Activated naive CD8-positive, alpha-beta T cell treated with anti-CD3 and anti-CD28 coated beads, Interleukin-2, amount 50 U/mL, for 24 hours (primary cell): ENCODE data around the gene SEMA4C.

ENCODE experiments used
- ATAC-seq: fragments of 150-1000 bp; cut with Tn5 transposase; one replicate; pipeline ENCODE4 v1.10.0; 2021
- DNase-seq: peaks from one replicate; pipeline ENCODE4 v3.0.0; 2021
- H3K27ac Mint-ChIP-seq: one replicate; pipeline ENCODE4 v1.8.0; 2021; ENCODE audit warnings: mild to moderate bottlenecking, mixed read lengths
- H3K27me3 Mint-ChIP-seq: one replicate; pipeline ENCODE4 v1.8.0; 2021; ENCODE audit warnings: mixed read lengths
- H3K36me3 Mint-ChIP-seq: one replicate; pipeline ENCODE4 v1.8.0; 2021; ENCODE audit warnings: low read depth, mixed read lengths
- H3K4me1 Mint-ChIP-seq: one replicate; pipeline ENCODE4 v1.8.0; 2021; ENCODE audit warnings: mixed read lengths
- H3K4me3 Mint-ChIP-seq: one replicate; pipeline ENCODE4 v1.8.0; 2021; ENCODE audit warnings: mild to moderate bottlenecking, moderate library complexity, mixed read lengths
- H3K9me3 Mint-ChIP-seq: one replicate; pipeline ENCODE4 v1.8.0; 2021; ENCODE audit warnings: mixed read lengths

The SEMA4C gene

DNA sequence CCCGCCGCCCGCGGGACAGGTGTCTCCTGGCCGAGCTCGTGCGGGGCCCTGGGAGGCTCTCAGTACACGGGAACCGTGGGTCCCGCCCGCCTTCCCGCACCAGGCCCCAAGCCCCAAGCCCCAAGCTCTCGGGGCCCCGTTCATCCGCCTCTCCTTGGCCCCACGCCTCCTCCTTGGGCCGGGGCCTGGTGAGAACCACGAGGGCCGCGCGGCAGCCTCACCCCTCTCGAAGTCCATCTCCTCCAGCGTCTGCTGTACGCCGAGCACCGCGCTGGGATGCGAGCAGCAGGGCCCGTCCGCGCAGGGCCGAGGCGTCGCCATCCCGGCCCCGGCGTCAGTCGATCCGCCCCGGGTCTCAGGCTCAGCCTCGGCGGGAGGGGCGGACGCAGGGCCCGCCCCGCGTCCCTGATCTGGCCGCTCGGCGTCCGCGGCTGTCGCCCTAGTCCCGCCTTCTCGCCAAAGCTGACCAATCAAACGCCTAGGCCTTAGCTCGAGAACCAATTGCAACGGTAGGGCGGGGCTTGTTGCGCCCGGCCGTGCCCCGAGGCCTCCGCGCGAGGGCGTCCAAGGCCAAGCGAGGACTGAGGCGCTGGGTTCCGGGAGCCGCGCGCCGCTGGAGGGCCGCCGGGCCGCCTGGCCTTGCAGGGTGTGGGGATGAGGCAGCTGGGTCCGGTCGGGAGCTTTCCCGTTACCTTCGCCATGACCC is 12.1 kb downstream of the SEMA4C start, which contains the start of gene ANKRD39:
Gene ANKRD39 (minus strand): TSS at position 350 of the 706 bp plus-strand sequence. CDS start 29 bp downstream, at position 321.
- H3K27ac Mint-ChIP-seq: peak within 1 kb of the TSS; percentile 81
- peak; percentile 95 for ATAC-seq
- peak; percentile 98 for DNase-seq
- H3K4me3 Mint-ChIP-seq: peak within 1 kb of the TSS; percentile 89
- no peaks in the 10 kb centered on the region for H3K9me3 Mint-ChIP-seq
- no peaks in the 10 kb centered on the region for H3K27me3 Mint-ChIP-seq
- peaks cover 9% of the 10 kb centered on the region for H3K36me3 Mint-ChIP-seq
- H3K4me1 Mint-ChIP-seq: peaks cover 31% of the 10 kb centered on the region

DNA sequence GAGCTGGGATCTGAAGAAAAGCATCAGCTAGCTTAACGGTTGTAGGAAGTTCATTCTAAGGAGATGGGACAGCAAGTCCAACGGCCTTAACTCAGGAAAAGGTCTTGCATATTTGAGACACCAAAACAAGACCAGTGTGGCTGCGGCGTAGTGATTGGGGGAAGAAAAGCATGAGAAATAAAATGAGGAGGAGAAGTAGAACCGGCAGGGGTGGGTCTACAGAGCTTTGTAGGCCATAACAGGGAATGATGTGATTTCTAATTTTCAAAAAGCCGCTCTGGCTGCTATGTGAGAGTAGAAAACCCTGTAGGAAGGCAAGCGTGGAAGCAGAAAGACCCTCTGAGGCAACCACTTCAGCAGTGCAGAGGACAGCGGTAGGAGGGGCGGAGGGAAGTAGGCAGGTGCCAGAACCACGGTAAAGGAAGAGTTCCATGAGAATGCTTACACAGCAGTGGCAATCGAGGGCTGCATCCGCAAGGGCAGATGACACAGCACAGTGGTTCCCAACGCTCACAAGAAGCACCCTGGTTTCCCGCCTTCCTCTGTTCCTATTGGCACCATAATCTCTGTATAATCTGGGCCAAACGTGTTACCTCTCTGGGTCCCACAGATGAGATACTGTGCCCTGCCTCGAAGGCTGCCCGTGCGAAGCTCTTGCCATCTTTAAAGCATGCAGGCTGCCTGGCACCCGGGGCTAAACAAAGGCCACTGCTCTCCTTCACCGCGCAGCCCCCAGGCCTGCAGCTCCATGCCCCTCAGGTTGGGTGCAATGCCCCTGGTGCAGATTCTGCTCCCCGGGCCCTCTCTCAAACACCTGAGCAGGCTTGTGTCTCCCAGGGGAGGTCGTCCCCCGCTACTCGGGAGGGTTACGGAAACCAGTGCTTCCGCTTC is 12.9 kb downstream of the SEMA4C start:
- Mint-ChIP-seq H3K4me3 (peak overlapping the region; percentile 89), H3K27me3 (no peaks in the 10 kb centered on the region), H3K36me3 (peaks cover 7% of the 10 kb centered on the region), H3K4me1 (peaks cover 31% of the 10 kb centered on the region), H3K9me3 (no peaks in the 10 kb centered on the region), H3K27ac (peak overlapping the region; percentile 78)
- DNase-seq (peak; percentile 34), ATAC-seq (no peak)

DNA sequence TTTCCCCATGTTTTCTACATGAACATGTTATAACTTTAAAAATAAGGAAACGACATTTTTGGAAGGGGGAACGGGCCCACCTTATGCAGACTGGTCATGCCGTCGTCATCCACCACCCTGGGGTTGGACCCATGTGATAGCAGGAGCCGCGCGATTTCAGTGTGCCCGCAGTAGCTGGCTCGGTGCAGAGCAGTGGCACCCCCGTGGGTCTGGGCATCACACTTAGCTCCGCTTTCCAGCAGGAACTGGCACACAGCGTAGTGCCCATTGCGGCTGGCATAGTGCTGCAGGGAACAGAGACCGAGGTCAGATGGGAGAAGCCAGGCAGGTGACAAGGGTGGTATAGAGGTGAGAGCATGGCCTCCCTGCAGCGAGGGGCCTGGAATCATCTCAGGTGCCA is 16.6 kb downstream of the SEMA4C start:
- Mint-ChIP-seq H3K9me3 (no peaks in the 10 kb centered on the region), H3K36me3 (peaks cover 13% of the 10 kb centered on the region), H3K27me3 (no peaks in the 10 kb centered on the region), H3K4me3 (no peak overlapping the region), H3K27ac (no peak overlapping the region), H3K4me1 (peaks cover 13% of the 10 kb centered on the region)
- DNase-seq (no peak), ATAC-seq (no peak)

DNA sequence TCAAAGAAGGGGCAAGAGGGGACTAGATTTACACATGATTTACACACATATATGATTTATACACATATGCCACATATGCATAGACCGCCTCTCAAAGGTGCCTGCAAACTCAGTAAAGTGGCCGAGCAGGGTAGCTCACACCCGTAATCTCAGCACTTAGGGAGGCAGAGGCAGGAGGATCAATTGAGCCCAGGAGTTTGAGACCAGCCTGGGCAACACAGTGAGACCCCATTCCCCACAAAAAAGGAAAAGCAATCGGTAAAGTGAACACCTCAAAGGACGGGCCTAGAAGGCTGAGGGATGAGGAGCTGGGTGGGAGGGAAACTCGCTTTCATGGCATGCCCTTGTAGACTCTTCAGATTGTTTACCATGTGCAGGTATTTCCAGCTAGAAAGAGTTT is 17.2 kb downstream of the SEMA4C start:
- Mint-ChIP-seq H3K4me1 (peaks cover 13% of the 10 kb centered on the region), H3K4me3 (no peak overlapping the region), H3K27ac (no peak overlapping the region), H3K27me3 (no peaks in the 10 kb centered on the region), H3K36me3 (peaks cover 15% of the 10 kb centered on the region), H3K9me3 (no peaks in the 10 kb centered on the region)
- DNase-seq (no peak), ATAC-seq (no peak)

DNA sequence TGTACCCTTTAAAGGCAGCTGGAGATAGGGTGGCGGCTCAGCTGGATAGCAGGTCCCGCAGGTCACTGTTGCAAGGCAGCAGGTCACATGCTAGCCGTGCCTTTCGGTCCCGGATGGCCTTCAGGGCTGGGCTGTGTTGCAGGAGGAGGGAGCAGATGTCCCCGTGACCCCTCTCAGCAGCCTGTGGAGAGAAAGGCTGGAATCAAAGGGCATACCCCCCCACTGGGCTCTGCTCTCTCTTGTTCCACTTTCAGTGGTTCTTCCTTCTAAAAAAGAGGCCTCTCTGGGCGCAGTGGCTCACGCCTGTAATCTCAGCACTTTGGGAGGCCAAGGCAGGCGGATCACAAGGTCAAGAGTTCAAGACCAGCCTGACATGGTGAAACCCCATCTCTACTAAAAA is 21.6 kb downstream of the SEMA4C start:
- Mint-ChIP-seq H3K4me1 (no peaks in the 10 kb centered on the region), H3K4me3 (no peak overlapping the region), H3K27ac (no peak overlapping the region), H3K9me3 (no peaks in the 10 kb centered on the region), H3K36me3 (peaks cover 17% of the 10 kb centered on the region), H3K27me3 (no peaks in the 10 kb centered on the region)
- no peak for ATAC-seq
- no peak for DNase-seq

DNA sequence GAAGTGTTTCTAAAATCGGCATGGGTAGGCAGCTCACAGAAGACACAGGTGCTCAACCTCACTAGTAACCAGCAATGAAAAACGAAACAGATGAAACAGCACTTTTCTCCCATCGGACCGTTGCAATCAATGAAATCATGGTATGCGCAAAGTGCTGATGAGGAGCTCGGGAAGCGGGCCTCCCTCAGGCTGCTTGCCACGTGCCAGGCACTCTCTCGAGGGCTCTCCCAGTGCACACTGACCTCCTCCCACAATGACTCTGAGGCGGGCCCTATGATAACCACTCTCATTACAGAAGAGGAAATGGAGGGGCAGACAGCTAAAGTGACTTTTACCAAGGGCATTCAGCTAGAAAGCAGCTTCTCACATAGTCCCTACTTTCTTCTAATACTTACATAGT is 22.3 kb downstream of the SEMA4C start:
- Mint-ChIP-seq H3K27ac (no peak overlapping the region), H3K36me3 (peaks cover 12% of the 10 kb centered on the region), H3K4me3 (no peak overlapping the region)

DNA sequence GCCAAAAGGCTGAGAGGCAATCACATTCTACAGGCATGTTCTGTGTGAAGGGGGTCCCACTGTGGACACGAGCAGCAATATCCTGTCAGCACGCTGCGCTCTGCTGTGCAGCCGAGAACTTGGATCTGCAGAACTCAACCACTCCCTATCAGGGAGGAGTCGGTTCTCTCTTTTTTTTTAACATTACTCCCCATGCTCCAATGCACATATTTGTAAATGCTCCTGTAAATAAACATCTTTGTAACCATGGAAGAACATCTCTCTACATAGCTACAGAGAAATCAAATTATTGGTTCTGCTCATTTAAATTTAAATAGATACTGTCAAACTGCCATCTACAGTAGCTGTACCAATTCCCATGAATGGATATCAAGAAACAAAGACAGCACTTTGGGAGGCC is 23.1 kb downstream of the SEMA4C start:
- H3K27ac Mint-ChIP-seq: no peak overlapping the region
- peaks cover 12% of the 10 kb centered on the region for H3K36me3 Mint-ChIP-seq
- DNase-seq (no peak), ATAC-seq (no peak)
- H3K27me3 Mint-ChIP-seq: no peaks in the 10 kb centered on the region
- no peak overlapping the region for H3K4me3 Mint-ChIP-seq
- no peaks in the 10 kb centered on the region for H3K4me1 Mint-ChIP-seq
- H3K9me3 Mint-ChIP-seq: no peaks in the 10 kb centered on the region

More for the DNA sequence above, 22.3 kb downstream of the SEMA4C start:
- ATAC-seq (no peak), DNase-seq (no peak)
- no peaks in the 10 kb centered on the region for H3K9me3 Mint-ChIP-seq
- H3K4me1 Mint-ChIP-seq: no peaks in the 10 kb centered on the region
- no peaks in the 10 kb centered on the region for H3K27me3 Mint-ChIP-seq

DNA sequence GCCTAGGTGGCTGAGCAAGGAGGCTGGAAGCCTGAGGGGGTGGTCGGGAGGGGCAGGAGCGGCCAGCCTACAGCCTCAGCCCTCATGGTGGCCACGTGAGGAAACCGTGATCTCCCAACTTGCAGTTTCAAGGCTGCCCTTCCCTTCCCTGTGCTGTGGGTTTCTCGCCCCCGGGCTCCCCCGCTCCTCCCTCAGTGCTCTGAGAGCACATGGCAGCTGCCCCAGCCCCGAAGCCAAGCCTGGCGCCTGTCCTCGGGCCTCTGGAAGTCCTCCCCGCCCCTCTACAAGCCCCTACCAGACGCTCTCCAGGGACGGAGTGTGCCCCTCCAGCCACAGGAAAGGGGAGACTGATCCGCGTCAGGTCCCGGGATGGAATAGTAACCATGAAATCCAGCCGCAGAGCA is 25.5 kb downstream of the SEMA4C start:
- ATAC-seq: no peak
- Mint-ChIP-seq H3K9me3 (no peaks in the 10 kb centered on the region), H3K4me1 (peaks cover 8% of the 10 kb centered on the region), H3K36me3 (peaks cover 9% of the 10 kb centered on the region), H3K27ac (no peak overlapping the region), H3K27me3 (no peaks in the 10 kb centered on the region), H3K4me3 (no peak overlapping the region)
- DNase-seq: no peak

DNA sequence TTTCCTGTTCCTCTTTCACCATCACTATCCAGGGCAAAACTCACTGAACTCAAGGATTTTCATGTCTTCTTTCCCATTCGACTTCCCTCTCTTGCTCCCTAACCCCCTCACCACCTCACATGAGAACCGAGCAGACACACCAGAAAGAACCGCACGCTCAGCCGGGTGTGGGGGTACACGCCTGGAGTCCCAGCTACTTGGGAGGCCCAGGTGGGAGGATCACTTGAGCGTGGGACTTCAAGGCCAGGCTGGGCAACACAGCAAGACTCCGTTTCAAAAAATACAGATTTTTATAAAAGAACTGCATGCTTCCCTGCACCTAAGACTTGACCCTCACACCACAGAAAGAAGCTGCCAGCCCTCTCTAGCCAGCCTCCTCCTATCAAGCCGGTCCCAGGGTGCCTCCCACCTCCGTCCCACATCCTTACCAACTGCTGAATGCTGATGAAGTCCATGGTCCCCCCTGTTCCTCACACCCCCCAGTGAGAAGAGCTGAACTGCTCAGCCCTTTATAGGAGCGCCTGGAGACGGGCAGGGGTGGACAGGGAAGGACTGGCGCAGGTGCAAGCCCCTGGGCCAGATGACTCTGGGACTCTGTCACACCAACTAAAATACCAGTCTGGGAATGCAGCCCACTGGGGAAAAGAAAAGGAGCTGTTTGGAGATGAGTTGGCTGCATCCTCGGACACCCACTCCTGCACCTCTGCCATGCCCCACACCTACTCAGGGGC is 26.2 kb downstream of the SEMA4C start, which contains the start of gene ANKRD23:
Gene ANKRD23 (minus strand): TSS at position 484 of the 731 bp plus-strand sequence. CDS start 29 bp downstream, at position 455.
- H3K9me3 Mint-ChIP-seq: no peaks in the 10 kb centered on the region
- no peaks in the 10 kb centered on the region for H3K27me3 Mint-ChIP-seq
- ATAC-seq: no peak
- H3K4me3 Mint-ChIP-seq: no peak within 1 kb of the TSS
- peaks cover 9% of the 10 kb centered on the region for H3K36me3 Mint-ChIP-seq
- no peak for DNase-seq
- peaks cover 10% of the 10 kb centered on the region for H3K4me1 Mint-ChIP-seq
- H3K27ac Mint-ChIP-seq: no peak within 1 kb of the TSS

DNA sequence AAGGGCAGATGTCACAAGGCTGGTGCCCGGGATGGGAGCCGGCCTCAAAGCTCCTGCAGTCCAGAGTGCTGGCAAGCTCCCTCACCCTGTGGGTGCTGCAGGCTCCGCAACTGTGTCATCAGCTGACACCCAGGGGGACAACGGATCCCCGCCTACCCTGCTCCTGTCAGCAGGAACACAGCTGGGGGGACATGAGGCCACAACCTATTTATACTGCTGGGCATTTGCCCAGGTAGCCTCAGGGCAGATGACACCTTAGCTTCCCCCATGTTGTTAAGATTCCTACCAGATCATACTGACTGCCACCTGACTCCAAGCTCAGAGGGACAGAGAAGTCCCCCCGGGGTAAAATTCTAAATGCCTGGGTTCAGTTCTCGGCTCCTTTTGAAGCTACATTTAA is 27.3 kb downstream of the SEMA4C start:
- DNase-seq (no peak), ATAC-seq (no peak)
- no peak overlapping the region for H3K4me3 Mint-ChIP-seq
- H3K9me3 Mint-ChIP-seq: no peaks in the 10 kb centered on the region
- no peaks in the 10 kb centered on the region for H3K27me3 Mint-ChIP-seq
- no peak overlapping the region for H3K27ac Mint-ChIP-seq
- peaks cover 7% of the 10 kb centered on the region for H3K36me3 Mint-ChIP-seq
- peaks cover 10% of the 10 kb centered on the region for H3K4me1 Mint-ChIP-seq

DNA sequence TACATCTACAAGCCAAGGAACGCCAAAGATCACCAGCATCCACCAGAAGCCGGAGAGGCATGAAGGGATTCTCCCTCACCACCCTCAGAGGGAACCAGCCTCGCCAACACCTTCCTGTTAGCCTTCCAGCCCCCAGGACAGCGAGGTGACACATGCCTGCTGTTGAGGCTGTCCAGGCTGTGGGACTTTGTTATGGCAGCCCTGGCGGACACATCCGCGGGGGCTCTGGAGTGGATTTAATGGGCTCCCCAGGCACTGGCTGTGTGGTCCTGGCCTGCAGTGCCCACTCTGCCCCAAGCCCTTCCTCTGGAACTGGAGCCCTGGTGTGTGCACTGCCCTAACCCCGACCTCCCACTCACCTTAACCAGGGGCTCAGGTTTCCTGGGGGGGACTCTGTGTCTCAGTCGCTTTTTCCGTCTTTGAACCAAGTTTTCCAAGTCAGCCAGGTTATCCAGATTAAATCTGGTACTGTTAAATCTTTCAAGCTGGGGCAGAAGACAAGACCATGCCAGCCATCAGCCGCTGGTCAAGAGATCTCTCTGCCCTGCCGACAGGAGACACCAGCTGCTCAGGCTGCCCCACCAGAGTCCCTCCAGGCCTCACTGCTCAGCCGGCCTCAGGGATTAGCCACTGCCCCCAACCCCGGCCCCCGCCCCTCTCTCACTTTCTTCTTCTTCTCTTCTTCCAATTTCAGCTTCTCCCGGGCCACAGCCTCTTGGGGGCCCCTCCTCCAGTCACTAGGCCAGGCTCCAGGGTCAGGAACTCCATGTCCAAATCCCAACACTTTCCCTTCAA is 28.0 kb downstream of the SEMA4C start:
- Mint-ChIP-seq H3K36me3 (peaks cover 7% of the 10 kb centered on the region), H3K4me1 (peaks cover 10% of the 10 kb centered on the region), H3K4me3 (no peak overlapping the region), H3K9me3 (no peaks in the 10 kb centered on the region), H3K27me3 (no peaks in the 10 kb centered on the region), H3K27ac (no peak overlapping the region)
- DNase-seq (no peak), ATAC-seq (no peak)

DNA sequence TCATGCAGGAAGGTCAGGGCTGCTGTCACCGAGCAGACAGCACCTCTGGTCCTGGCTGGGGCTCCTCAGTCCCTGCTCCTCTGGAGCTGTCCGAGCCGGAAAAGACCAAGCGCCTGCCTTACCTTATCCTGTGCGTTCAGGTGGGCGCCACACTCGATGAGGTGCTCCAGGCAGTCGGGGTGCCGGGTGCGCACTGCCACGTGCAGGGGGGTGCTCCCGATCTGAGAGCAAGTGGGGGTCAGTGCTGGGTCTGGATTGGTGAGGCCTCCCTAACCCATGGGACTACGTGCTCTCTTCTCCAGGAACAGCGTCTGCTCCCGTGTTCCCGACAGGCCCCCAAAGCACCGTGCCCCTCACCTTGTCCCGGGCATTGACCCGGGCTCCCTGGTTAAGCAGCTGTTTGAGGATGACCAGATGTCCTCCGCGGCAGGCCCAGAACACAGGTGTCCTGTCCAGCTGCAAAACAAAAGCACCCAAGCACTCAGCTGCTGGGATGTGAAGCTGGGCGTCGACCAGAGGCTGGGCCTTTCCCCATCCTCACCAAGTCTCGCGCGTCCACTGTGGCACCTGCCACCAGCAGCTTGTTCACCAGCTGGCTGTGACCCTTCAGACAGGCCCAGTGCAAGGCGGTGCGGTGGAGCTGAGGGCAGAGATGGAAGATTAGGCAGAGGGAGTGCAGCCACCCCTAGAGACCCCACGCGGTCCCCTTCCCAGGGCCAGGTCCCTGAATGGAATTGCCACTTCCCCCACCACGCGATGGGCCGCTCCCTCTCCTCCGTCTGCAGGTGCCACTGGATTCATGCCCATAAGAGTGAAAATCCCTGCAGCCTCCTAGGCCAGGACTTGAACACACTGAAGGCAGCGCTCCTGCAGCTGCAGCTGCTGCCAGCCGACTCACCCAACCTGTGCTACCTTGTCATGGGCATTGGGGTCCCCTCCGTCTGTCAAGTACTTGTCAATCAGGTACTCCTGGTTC is 29.7 kb downstream of the SEMA4C start:
- DNase-seq: no peak
- Mint-ChIP-seq H3K4me1 (peaks cover 10% of the 10 kb centered on the region), H3K4me3 (no peak overlapping the region), H3K36me3 (peaks cover 10% of the 10 kb centered on the region), H3K9me3 (no peaks in the 10 kb centered on the region), H3K27ac (no peak overlapping the region), H3K27me3 (no peaks in the 10 kb centered on the region)
- ATAC-seq: no peak

DNA sequence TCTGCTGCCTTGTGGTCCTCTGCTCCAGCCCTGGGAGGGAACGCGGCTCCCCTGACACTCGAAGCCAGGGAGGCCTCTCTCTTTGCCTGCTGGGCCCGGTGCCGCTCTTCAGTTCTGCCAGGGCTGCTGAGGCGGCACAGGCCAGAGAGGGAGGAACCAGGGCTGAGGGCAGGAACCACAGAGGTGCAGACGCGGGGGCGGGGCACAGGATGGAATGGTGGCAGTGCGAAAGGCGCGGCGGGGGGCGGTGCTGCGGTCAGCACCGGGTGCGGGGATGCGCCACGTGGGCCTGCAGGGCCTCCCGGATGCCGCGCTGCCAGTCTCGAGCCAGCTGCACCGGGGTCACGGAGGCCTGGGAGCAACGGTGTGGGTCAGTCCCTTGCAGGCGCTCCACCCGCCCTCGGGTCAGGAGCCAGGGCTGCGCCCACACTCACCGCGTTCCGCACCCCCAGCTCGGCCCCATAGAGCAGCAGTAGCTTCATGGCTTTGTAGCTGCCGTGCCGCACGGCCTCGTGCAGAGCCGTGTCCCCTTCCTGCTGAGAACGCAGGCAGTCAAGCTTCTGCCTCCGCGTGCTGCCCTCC is 30.5 kb downstream of the SEMA4C start:
- no peaks in the 10 kb centered on the region for H3K9me3 Mint-ChIP-seq
- peak overlapping the region; percentile 38 for H3K4me3 Mint-ChIP-seq
- H3K27me3 Mint-ChIP-seq: no peaks in the 10 kb centered on the region
- peaks cover 13% of the 10 kb centered on the region for H3K36me3 Mint-ChIP-seq
- H3K27ac Mint-ChIP-seq: no peak overlapping the region
- ATAC-seq: peak; percentile 87
- DNase-seq: peak; percentile 82
- peaks cover 10% of the 10 kb centered on the region for H3K4me1 Mint-ChIP-seq
